Measurements from ENCODE around the gene RTL1. TPM values are rescaled to one million over a fixed set of nuclear protein-coding genes. Genes with fewer than 3 reads are reported as not detected.

The RTL1 gene
- total and polyA plus RNA-seq, 8 donors, result 0.06 to 0.20 (median 0.10) TPM; not detected in 2

GRCh38 chr14:100861188-100861936 lies 42.2 kb downstream of the RTL1 start:
- H3K4me1 ChIP-seq, result no peaks in the 10 kb centered on the region
- intact Hi-C loops (cut with DNase I), result no loop called here
- H3K4me3 ChIP-seq, result no peak overlapping the region
- H3K27me3 ChIP-seq, result peaks cover 0 to 49% of the 10 kb centered on the region in 2 donors
- peak in 1 of 4 donors; percentile 55 for DNase-seq
- no peak overlapping the region for H3K27ac ChIP-seq
- no peak for ATAC-seq
- H3K36me3 ChIP-seq, result no peaks in the 10 kb centered on the region
- no peak for TF ChIP-seq CTCF (IDR thresholded peaks at IDR 0.05)
- no peaks in the 10 kb centered on the region for H3K9me3 ChIP-seq

GRCh38 chr14:100860556-100861187 lies 42.9 kb downstream of the RTL1 start:
- Histone ChIP-seq H3K27ac (no peak overlapping the region), H3K4me1 (no peaks in the 10 kb centered on the region), H3K36me3 (no peaks in the 10 kb centered on the region), H3K27me3 (peaks cover 0 to 46% of the 10 kb centered on the region in 2 donors), H3K4me3 (no peak overlapping the region), H3K9me3 (no peaks in the 10 kb centered on the region)
- intact Hi-C loops (cut with DNase I), result no loop called here
- peak in 1 of 4 donors; percentile 39 for DNase-seq
- TF ChIP-seq CTCF (IDR thresholded peaks at IDR 0.05), result no peak
- ATAC-seq, result no peak

GRCh38 chr14:100859781-100860180 lies 43.7 kb downstream of the RTL1 start:
- DNase-seq, result peak in 1 of 4 donors; percentile 55
- no peak for TF ChIP-seq CTCF (IDR thresholded peaks at IDR 0.05)
- no peak overlapping the region for H3K27ac ChIP-seq
- H3K9me3 ChIP-seq, result no peaks in the 10 kb centered on the region
- peaks cover 0 to 44% of the 10 kb centered on the region in 2 donors for H3K27me3 ChIP-seq
- intact Hi-C loops (cut with DNase I), result no loop called here
- ATAC-seq, result no peak
- no peak overlapping the region for H3K4me3 ChIP-seq
- H3K36me3 ChIP-seq, result no peaks in the 10 kb centered on the region
- H3K4me1 ChIP-seq, result no peaks in the 10 kb centered on the region

- H3K4me1 ChIP-seq, result no peaks in the 10 kb centered on the region
- H3K36me3 ChIP-seq, result no peaks in the 10 kb centered on the region
- intact Hi-C loops (cut with DNase I), result no loop called here
- ATAC-seq, result no peak
- H3K9me3 ChIP-seq, result no peaks in the 10 kb centered on the region
- peaks cover 0 to 36% of the 10 kb centered on the region in 2 donors for H3K27me3 ChIP-seq
- no peak overlapping the region for H3K4me3 ChIP-seq
- no peak overlapping the region for H3K27ac ChIP-seq
- no peak for TF ChIP-seq CTCF (IDR thresholded peaks at IDR 0.05)
- peak in 1 of 4 donors; percentile 68 for DNase-seq
These were observed 44.7 kb downstream of the RTL1 start for GRCh38 chr14:100858838-100859220.
